Medulla oblongata (tissue), 1 donor: ENCODE results near the gene GID8.

Source experiments
- DNase-seq: peaks from one replicate; pipeline ENCODE4 v3.0.0-alpha.2; 2015; ENCODE audit errors: extremely low spot score

Gene GID8

GRCh38 chr20:62986257-62986800, 48.4 kb downstream of the GID8 start:
- no peak for DNase-seq

GRCh38 chr20:62987114-62987513, 49.2 kb downstream of the GID8 start:
- no peak for DNase-seq

GRCh38 chr20:62989201-62989601, 51.3 kb downstream of the GID8 start:
- DNase-seq, result no peak

GRCh38 chr20:62990306-62990825, 52.4 kb downstream of the GID8 start:
- no peak for DNase-seq

- no peak for DNase-seq
Measured at GRCh38 chr20:62991196-62991807, 53.4 kb downstream of the GID8 start.

- no peak for DNase-seq
Measured at GRCh38 chr20:62991863-62992262, 53.9 kb downstream of the GID8 start.

- no peak for DNase-seq
Measured at GRCh38 chr20:62993856-62994494, 56.0 kb downstream of the GID8 start.

GRCh38 chr20:62994869-62995281, 56.9 kb downstream of the GID8 start:
- no peak for DNase-seq

GRCh38 chr20:62995481-62995880, 57.5 kb downstream of the GID8 start:
- DNase-seq, result no peak

GRCh38 chr20:62995898-62996595, 58.1 kb downstream of the GID8 start:
- no peak for DNase-seq

GRCh38 chr20:62996596-62996982, 58.6 kb downstream of the GID8 start:
- DNase-seq, result no peak

- DNase-seq, result no peak
Measured at GRCh38 chr20:62997417-62998035, 59.6 kb downstream of the GID8 start.
